ENCODE data around the gene FBXO21. TPM values are rescaled to one million over a fixed set of nuclear protein-coding genes. Genes with fewer than 3 reads are reported as not detected.

Gene FBXO21
- total and polyA plus RNA-seq, 2 experiments from 2014 or later = 32.3 to 43.9 TPM

- H3K27ac ChIP-seq = no peak overlapping the region
- in situ Hi-C loops (cut with MboI) = no loop called here
- 99 to 100% methylated on average over 3 of the region's 3 CpGs for WGBS, 2 experiments (ENCODE audit: low coverage in 1 of 2, low lambda C conversion rate in 2 of 2, missing lambda C conversion rate in 2 of 2)
- no peak overlapping the region for H3K9ac ChIP-seq
- no peak overlapping the region for H2AFZ ChIP-seq
- H3K4me1 ChIP-seq (ENCODE audit: insufficient read depth) = no peaks in the 10 kb centered on the region
- peaks cover 46% of the 10 kb centered on the region; the same call in 1 of the 2 replicates for H3K36me3 ChIP-seq (ENCODE audit: low read depth)
- no peaks in the 10 kb centered on the region for H3K79me2 ChIP-seq (ENCODE audit: insufficient read depth)
- no peaks in the 10 kb centered on the region for H3K9me2 ChIP-seq (ENCODE audit: insufficient read depth)
- no peak for DNase-seq
- no peaks in the 10 kb centered on the region for H3K27me3 ChIP-seq (replicated peaks; ENCODE audit: insufficient read depth)
- H4K20me1 ChIP-seq (ENCODE audit: insufficient read depth) = no peaks in the 10 kb centered on the region
- TF ChIP-seq EZH2 (IDR thresholded peaks at IDR 0.05; ENCODE audit: insufficient read depth, poor library complexity, severe bottlenecking) (no peak), EZH2phosphoT487 (IDR thresholded peaks at IDR 0.05; ENCODE audit: insufficient read depth, low read depth) (no peak)
- H3K4me3 ChIP-seq = no peak overlapping the region
- no peaks in the 10 kb centered on the region for H3F3A ChIP-seq (ENCODE audit: insufficient read depth)
- H3K9me3 ChIP-seq (ENCODE audit: low read depth) = no peaks in the 10 kb centered on the region
- no peak overlapping the region for H3K4me2 ChIP-seq (ENCODE audit: unreplicated experiment)
These were observed 20.7 kb downstream of the FBXO21 start for GRCh38 chr12:117169548-117169947.

DNA sequence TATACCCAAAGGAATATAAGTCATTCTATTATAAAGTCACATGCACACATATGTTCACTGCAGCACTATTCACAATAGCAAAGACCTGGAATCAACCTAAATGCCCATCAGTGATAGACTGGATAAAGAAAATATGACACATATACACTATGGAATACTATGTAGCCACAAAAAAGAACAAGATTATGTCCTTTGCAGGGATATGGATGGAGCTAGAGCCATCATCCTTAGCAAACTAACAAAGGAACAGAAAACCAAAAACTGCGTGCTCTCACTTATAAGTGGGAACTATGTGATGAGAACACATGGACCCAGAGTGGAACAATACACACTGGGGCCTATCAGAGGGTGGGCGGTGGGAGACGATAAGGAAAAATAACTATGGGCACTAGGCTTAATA, 21.3 kb downstream of the FBXO21 start:
- Histone ChIP-seq H3K9me2 (ENCODE audit: insufficient read depth) (no peaks in the 10 kb centered on the region), H3K9me3 (ENCODE audit: low read depth) (no peaks in the 10 kb centered on the region), H2AFZ (no peak overlapping the region), H4K20me1 (ENCODE audit: insufficient read depth) (no peaks in the 10 kb centered on the region), H3K4me2 (ENCODE audit: unreplicated experiment) (no peak overlapping the region), H3K36me3 (ENCODE audit: low read depth) (peaks cover 47% of the 10 kb centered on the region; the same call in 1 of the 2 replicates), H3K9ac (no peak overlapping the region), H3K27ac (no peak overlapping the region), H3K27me3 (replicated peaks; ENCODE audit: insufficient read depth) (no peaks in the 10 kb centered on the region), H3F3A (ENCODE audit: insufficient read depth) (no peaks in the 10 kb centered on the region), H3K79me2 (ENCODE audit: insufficient read depth) (no peaks in the 10 kb centered on the region), H3K4me3 (no peak overlapping the region), H3K4me1 (ENCODE audit: insufficient read depth) (no peaks in the 10 kb centered on the region)
- no peak for TF ChIP-seq EZH2 (IDR thresholded peaks at IDR 0.05; ENCODE audit: insufficient read depth, poor library complexity, severe bottlenecking)
- no peak for TF ChIP-seq EZH2phosphoT487 (IDR thresholded peaks at IDR 0.05; ENCODE audit: insufficient read depth, low read depth)
- in situ Hi-C loops (cut with MboI) = no loop called here
- no peak for DNase-seq
- 100% methylated on average over 3 of the region's 3 CpGs for WGBS, 2 experiments (ENCODE audit: low coverage in 1 of 2, low lambda C conversion rate in 2 of 2, missing lambda C conversion rate in 2 of 2)

GRCh38 chr12:117167769-117168168, 22.5 kb downstream of the FBXO21 start:
- Histone ChIP-seq H3F3A (ENCODE audit: insufficient read depth) (no peaks in the 10 kb centered on the region), H3K27me3 (replicated peaks; ENCODE audit: insufficient read depth) (no peaks in the 10 kb centered on the region), H3K4me2 (ENCODE audit: unreplicated experiment) (no peak overlapping the region), H3K9me2 (ENCODE audit: insufficient read depth) (no peaks in the 10 kb centered on the region), H3K79me2 (ENCODE audit: insufficient read depth) (no peaks in the 10 kb centered on the region), H3K36me3 (ENCODE audit: low read depth) (peaks cover 48% of the 10 kb centered on the region; the same call in 1 of the 2 replicates), H3K27ac (no peak overlapping the region), H3K9me3 (ENCODE audit: low read depth) (no peaks in the 10 kb centered on the region), H2AFZ (no peak overlapping the region), H3K4me3 (no peak overlapping the region), H3K9ac (no peak overlapping the region), H3K4me1 (ENCODE audit: insufficient read depth) (no peaks in the 10 kb centered on the region), H4K20me1 (ENCODE audit: insufficient read depth) (no peaks in the 10 kb centered on the region)
- in situ Hi-C loops (cut with MboI) = no loop called here
- WGBS, 2 experiments (ENCODE audit: low coverage in 1 of 2, low lambda C conversion rate in 2 of 2, missing lambda C conversion rate in 2 of 2) = 96 to 98% methylated on average over 4 of the region's 4 CpGs
- no peak for TF ChIP-seq EZH2phosphoT487 (IDR thresholded peaks at IDR 0.05; ENCODE audit: insufficient read depth, low read depth)
- TF ChIP-seq EZH2 (IDR thresholded peaks at IDR 0.05; ENCODE audit: insufficient read depth, poor library complexity, severe bottlenecking) = no peak
- DNase-seq = no peak

DNA sequence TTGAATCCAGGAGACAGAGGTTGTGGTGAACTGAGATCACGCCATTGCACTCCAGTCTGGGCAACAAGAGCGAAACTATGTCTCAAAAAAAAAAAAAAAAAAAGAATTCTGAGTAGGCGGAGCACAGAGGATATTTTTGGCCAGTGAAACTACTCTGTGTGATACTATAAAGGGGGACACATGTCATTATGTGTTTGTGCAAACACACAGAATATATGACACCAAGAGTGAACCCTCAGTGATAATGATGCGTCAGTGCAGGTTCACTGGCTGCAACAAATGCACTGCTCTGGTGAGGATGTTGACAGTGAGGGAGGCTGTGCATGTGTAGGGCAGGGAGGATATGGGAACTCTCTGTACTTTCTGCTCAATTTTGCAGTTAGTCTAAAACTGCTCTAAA, 24.2 kb downstream of the FBXO21 start:
- in situ Hi-C loops (cut with MboI) = no loop called here
- H3K9me2 ChIP-seq (ENCODE audit: insufficient read depth) = no peaks in the 10 kb centered on the region
- no peak overlapping the region for H3K27ac ChIP-seq
- peaks cover 40% of the 10 kb centered on the region; the same call in 1 of the 2 replicates for H3K36me3 ChIP-seq (ENCODE audit: low read depth)
- TF ChIP-seq EZH2phosphoT487 (IDR thresholded peaks at IDR 0.05; ENCODE audit: insufficient read depth, low read depth) (no peak), EZH2 (IDR thresholded peaks at IDR 0.05; ENCODE audit: insufficient read depth, poor library complexity, severe bottlenecking) (no peak)
- H3K4me3 ChIP-seq = no peak overlapping the region
- 96 to 97% methylated on average over 4 of the region's 4 CpGs for WGBS, 2 experiments (ENCODE audit: low coverage in 1 of 2, low lambda C conversion rate in 2 of 2, missing lambda C conversion rate in 2 of 2)
- no peaks in the 10 kb centered on the region for H3F3A ChIP-seq (ENCODE audit: insufficient read depth)
- H3K4me2 ChIP-seq (ENCODE audit: unreplicated experiment) = no peak overlapping the region
- no peaks in the 10 kb centered on the region for H3K79me2 ChIP-seq (ENCODE audit: insufficient read depth)
- H3K4me1 ChIP-seq (ENCODE audit: insufficient read depth) = no peaks in the 10 kb centered on the region
- no peak for DNase-seq
- no peaks in the 10 kb centered on the region for H3K27me3 ChIP-seq (replicated peaks; ENCODE audit: insufficient read depth)
- H4K20me1 ChIP-seq (ENCODE audit: insufficient read depth) = no peaks in the 10 kb centered on the region
- H3K9ac ChIP-seq = no peak overlapping the region
- no peak overlapping the region for H2AFZ ChIP-seq
- no peaks in the 10 kb centered on the region for H3K9me3 ChIP-seq (ENCODE audit: low read depth)

- Histone ChIP-seq H3K9me2 (ENCODE audit: insufficient read depth) (no peaks in the 10 kb centered on the region), H3K4me2 (ENCODE audit: unreplicated experiment) (no peak overlapping the region), H3K79me2 (ENCODE audit: insufficient read depth) (no peaks in the 10 kb centered on the region), H3K9ac (no peak overlapping the region), H3K9me3 (ENCODE audit: low read depth) (no peaks in the 10 kb centered on the region), H3K27ac (no peak overlapping the region), H3K36me3 (ENCODE audit: low read depth) (peaks cover 35% of the 10 kb centered on the region; the same call in 1 of the 2 replicates), H3F3A (ENCODE audit: insufficient read depth) (no peaks in the 10 kb centered on the region), H3K4me3 (no peak overlapping the region), H2AFZ (no peak overlapping the region), H3K27me3 (replicated peaks; ENCODE audit: insufficient read depth) (no peaks in the 10 kb centered on the region), H3K4me1 (ENCODE audit: insufficient read depth) (no peaks in the 10 kb centered on the region), H4K20me1 (ENCODE audit: insufficient read depth) (no peaks in the 10 kb centered on the region)
- WGBS, 2 experiments (ENCODE audit: low coverage in 1 of 2, low lambda C conversion rate in 2 of 2, missing lambda C conversion rate in 2 of 2) = 89 to 93% methylated on average over 5 of the region's 5 CpGs
- DNase-seq = no peak
- in situ Hi-C loops (cut with MboI) = no loop called here
- TF ChIP-seq EZH2 (IDR thresholded peaks at IDR 0.05; ENCODE audit: insufficient read depth, poor library complexity, severe bottlenecking) (no peak), EZH2phosphoT487 (IDR thresholded peaks at IDR 0.05; ENCODE audit: insufficient read depth, low read depth) (no peak)
These were observed 24.9 kb downstream of the FBXO21 start for GRCh38 chr12:117165342-117165741.
